ENCODE results near the gene MFN2. TPM values are rescaled to one million over a fixed set of nuclear protein-coding genes. Genes with fewer than 3 reads are reported as not detected.
A peak's percentile ranks its signal among the peaks of the same experiment; 100 is the strongest.

The MFN2 gene
- total RNA-seq, 1 donor from 2014 or later, result 663 TPM

- Histone ChIP-seq H3K9me3 (replicated peaks) (no peaks in the 10 kb centered on the region), H3K36me3 (peaks cover 100% of the 10 kb centered on the region), H3K27ac (replicated peaks) (peak overlapping the region; percentile 64), H3K4me1 (peaks cover 33% of the 10 kb centered on the region), H3K27me3 (ENCODE audit: low read depth) (no peaks in the 10 kb centered on the region), H3K4me3 (no peak overlapping the region)
- intact Hi-C loops (cut with micrococcal nuclease), result no loop called here
- DNase-seq, result no peak
- peak; percentile 48 for TF ChIP-seq CTCF (IDR thresholded peaks at IDR 0.05; ENCODE audit: borderline replicate concordance)
These were observed 21.1 kb downstream of the MFN2 start for GRCh38 chr1:12001249-12001917.

- DNase-seq, result peak; percentile 51
- peaks cover 34% of the 10 kb centered on the region for H3K4me1 ChIP-seq
- intact Hi-C loops (cut with micrococcal nuclease), result no loop called here
- no peak for TF ChIP-seq CTCF (IDR thresholded peaks at IDR 0.05; ENCODE audit: borderline replicate concordance)
- H3K36me3 ChIP-seq, result peaks cover 100% of the 10 kb centered on the region
- peak overlapping the region; percentile 64 for H3K27ac ChIP-seq (replicated peaks)
- no peaks in the 10 kb centered on the region for H3K9me3 ChIP-seq (replicated peaks)
- no peak overlapping the region for H3K4me3 ChIP-seq
- no peaks in the 10 kb centered on the region for H3K27me3 ChIP-seq (ENCODE audit: low read depth)
These were observed 21.8 kb downstream of the MFN2 start for GRCh38 chr1:12001996-12002493.

GRCh38 chr1:12003762-12004161 is 23.5 kb downstream of the MFN2 start:
- peaks cover 96% of the 10 kb centered on the region for H3K36me3 ChIP-seq
- DNase-seq, result no peak
- H3K4me1 ChIP-seq, result peaks cover 34% of the 10 kb centered on the region
- no peaks in the 10 kb centered on the region for H3K9me3 ChIP-seq (replicated peaks)
- no peak overlapping the region for H3K4me3 ChIP-seq
- no peaks in the 10 kb centered on the region for H3K27me3 ChIP-seq (ENCODE audit: low read depth)
- intact Hi-C loops (cut with micrococcal nuclease), result no loop called here
- no peak for TF ChIP-seq CTCF (IDR thresholded peaks at IDR 0.05; ENCODE audit: borderline replicate concordance)
- H3K27ac ChIP-seq (replicated peaks), result no peak overlapping the region

GRCh38 chr1:12005488-12006166 is 25.4 kb downstream of the MFN2 start:
- peak overlapping the region; percentile 46 for H3K27ac ChIP-seq (replicated peaks)
- TF ChIP-seq CTCF (IDR thresholded peaks at IDR 0.05; ENCODE audit: borderline replicate concordance), result no peak
- peaks cover 96% of the 10 kb centered on the region for H3K36me3 ChIP-seq
- no peaks in the 10 kb centered on the region for H3K27me3 ChIP-seq (ENCODE audit: low read depth)
- H3K4me1 ChIP-seq, result peaks cover 34% of the 10 kb centered on the region
- no peak overlapping the region for H3K4me3 ChIP-seq
- intact Hi-C loops (cut with micrococcal nuclease), result no loop called here
- no peak for DNase-seq
- no peaks in the 10 kb centered on the region for H3K9me3 ChIP-seq (replicated peaks)

- no peaks in the 10 kb centered on the region for H3K9me3 ChIP-seq (replicated peaks)
- no peak for DNase-seq
- peaks cover 96% of the 10 kb centered on the region for H3K36me3 ChIP-seq
- intact Hi-C loops (cut with micrococcal nuclease), result no loop called here
- H3K4me1 ChIP-seq, result peaks cover 36% of the 10 kb centered on the region
- no peak overlapping the region for H3K4me3 ChIP-seq
- peak overlapping the region; percentile 46 for H3K27ac ChIP-seq (replicated peaks)
- TF ChIP-seq CTCF (IDR thresholded peaks at IDR 0.05; ENCODE audit: borderline replicate concordance), result no peak
- H3K27me3 ChIP-seq (ENCODE audit: low read depth), result no peaks in the 10 kb centered on the region
These were observed 26.1 kb downstream of the MFN2 start for GRCh38 chr1:12006167-12006921.
